Measurements from ENCODE around the gene PPT2.
"Not testable (repeated sequence)": the region's sequence is repeated elsewhere in the genome, so short reads cannot be mapped to it uniquely, and the experiment has no call there.

Gene PPT2

GRCh38 chr6:32189742-32190053 is 35.8 kb downstream of the PPT2 start:
- DNase-seq (ENCODE audit: low spot score), result no peak

GRCh38 chr6:32190054-32190851 is 36.3 kb downstream of the PPT2 start, which contains the start of gene PBX2:
Gene PBX2 (minus strand): TSS chr6:32190202. CDS start chr6:32189915, 287 bp downstream.
- DNase-seq (ENCODE audit: low spot score), result peak; percentile 91

- DNase-seq (ENCODE audit: low spot score), result no peak
These were observed 37.2 kb downstream of the PPT2 start for GRCh38 chr6:32190911-32191677.

- DNase-seq (ENCODE audit: low spot score), result no peak
These were observed 38.0 kb downstream of the PPT2 start for GRCh38 chr6:32191696-32192607.

GRCh38 chr6:32192608-32193039 is 38.7 kb downstream of the PPT2 start, which contains the start of gene GPSM3:
Gene GPSM3 (minus strand): TSS chr6:32192643. CDS start chr6:32192513, 130 bp downstream.
- peak; percentile 62 for DNase-seq (ENCODE audit: low spot score)

GRCh38 chr6:32193096-32193495 is 39.2 kb downstream of the PPT2 start:
- DNase-seq (ENCODE audit: low spot score), result not testable (repeated sequence)

DNA sequence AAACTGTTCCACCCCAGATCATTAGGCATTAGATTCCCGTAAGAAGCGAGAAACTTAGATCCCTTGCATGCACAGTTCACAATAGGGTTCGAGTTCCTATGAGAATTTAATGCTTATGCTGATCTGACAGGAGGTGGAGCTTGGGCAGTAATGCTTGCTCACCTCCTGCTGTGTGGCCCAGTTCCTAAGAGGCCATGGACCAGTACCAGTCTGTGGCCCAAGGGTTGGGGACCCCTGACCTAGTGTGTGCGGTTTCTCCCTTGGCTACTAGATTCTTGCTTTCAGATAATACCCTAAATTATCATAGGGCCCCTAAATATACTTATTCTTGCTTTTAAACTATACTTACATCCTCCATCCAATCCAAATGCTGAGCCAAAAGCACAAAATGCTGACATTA is 40.4 kb downstream of the PPT2 start:
- DNase-seq (ENCODE audit: low spot score), result no peak

DNA sequence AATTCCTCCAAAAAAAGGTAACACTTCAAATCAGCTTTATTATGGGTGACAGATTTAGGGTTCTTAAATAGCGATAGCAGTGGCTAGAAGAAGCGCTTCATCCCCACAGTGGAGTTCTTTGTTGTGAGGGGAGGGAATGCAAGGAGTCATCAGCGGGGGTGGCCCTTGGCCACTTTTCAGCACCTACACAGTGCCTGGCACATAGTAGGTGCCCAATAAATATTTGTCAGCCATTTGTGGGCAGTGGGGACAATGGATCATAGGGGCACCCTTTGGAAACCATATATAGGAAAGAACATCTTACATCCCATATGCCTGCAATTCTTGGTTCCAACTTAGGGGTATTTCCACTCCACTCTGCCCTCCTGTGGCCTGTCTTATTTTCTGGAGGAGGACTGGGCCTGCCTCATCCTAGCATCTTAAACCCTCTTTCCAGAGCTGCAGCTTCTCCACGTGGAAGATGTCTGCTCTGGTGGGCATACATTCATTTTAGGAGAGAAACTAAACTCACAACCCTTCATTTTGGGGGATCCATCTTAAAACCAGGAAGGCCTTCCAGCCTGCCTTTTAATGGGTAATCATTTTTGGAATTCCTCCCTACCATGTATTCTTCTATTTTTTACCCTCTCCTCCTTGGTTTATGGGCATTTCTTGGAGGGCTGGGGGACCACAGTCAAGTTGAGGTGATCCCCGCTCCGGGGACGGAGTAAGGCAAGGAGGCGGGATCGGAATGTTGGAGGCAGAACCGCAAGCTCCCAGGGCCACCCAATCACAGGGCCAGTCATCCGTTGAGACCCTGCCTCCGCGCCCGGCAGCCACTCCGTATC is 41.1 kb downstream of the PPT2 start:
- peak; percentile 45 for DNase-seq (ENCODE audit: low spot score)

DNA sequence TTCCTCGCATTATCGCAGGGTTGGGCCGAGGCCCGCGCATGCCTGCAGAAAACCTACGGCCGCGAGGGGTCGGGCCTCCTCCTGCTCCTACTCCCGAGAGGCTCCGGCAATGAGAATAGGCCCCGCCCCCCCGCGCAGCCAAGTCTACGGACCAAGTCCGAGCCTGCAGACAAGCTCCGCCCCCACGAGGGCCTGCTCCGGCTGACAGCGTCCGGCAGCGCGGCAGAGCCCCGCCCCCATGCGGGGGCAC is 41.6 kb downstream of the PPT2 start:
- peak; percentile 100 for DNase-seq (ENCODE audit: low spot score)

- DNase-seq (ENCODE audit: low spot score), result peak; percentile 63
These were observed 42.2 kb downstream of the PPT2 start for GRCh38 chr6:32195902-32196681.

DNA sequence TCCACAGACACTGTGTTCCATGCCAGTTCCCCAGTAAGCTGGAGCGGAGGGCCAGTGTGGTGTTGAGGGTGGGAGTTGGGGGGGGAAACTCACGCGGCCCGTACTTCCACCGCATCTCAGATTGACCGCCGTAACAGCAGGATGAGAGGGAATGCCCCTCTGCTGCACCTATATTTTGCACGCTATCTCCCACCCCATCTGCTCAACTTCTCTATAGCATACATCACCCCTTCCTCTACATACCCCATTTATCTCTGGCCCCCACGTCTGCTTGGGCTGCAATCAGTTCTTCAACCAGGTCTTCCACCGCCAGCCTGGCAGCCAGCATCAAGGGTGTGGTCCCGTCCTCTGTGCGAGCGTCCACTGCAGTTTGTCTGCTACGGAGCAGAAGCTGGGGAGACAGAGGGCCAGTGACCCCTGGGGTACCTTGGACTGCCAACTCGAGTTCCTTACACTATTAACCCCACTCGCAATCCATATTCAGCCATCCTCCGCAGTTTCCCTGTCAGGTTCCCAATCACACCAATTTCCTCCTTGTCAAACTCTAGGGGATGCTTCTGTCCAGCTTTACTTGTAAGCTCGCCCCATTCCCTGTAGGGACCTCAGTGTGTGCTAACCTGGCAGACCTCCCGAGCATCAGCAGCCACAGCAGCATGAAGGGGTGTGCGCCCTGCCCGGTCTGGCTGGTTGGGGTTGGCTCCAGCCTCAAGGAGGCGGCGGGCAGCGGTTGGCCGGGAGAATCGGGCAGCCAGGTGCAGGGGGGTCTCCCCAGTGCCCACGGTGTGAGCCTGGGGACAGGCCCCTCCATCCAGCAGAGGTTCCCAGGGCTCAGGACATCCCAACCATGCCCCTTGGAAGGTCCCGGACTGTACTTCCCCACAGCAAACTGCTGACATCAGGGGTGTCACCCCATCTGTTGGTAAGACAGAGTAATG is 43.0 kb downstream of the PPT2 start:
- DNase-seq (ENCODE audit: low spot score), result no peak

- DNase-seq (ENCODE audit: low spot score), result no peak
These were observed 44.4 kb downstream of the PPT2 start for GRCh38 chr6:32198345-32198696.

DNA sequence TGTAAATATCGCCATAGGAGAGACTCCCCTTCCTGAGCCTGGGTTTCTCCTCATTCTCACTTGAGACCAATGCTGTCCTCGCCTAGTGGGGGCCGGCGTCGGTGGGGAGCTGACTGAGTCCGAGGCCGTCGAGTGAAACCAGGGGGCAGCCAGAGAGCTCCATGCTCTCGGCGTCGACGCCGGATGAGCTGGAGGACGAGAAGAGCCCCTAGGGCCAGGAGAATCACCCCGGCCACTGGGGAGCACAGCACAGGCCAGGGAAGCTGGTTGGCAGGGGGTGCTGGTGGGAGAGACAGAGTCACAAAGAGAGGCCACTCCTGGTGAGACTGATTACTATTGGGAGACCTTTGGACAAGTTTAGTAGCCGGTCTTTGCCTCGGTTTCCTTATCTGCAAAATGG is 44.9 kb downstream of the PPT2 start:
- DNase-seq (ENCODE audit: low spot score), result no peak

- no peak for DNase-seq (ENCODE audit: low spot score)
These were observed 47.0 kb downstream of the PPT2 start for GRCh38 chr6:32200711-32201475.

- DNase-seq (ENCODE audit: low spot score), result no peak
These were observed 48.2 kb downstream of the PPT2 start for GRCh38 chr6:32202186-32202585.

DNA sequence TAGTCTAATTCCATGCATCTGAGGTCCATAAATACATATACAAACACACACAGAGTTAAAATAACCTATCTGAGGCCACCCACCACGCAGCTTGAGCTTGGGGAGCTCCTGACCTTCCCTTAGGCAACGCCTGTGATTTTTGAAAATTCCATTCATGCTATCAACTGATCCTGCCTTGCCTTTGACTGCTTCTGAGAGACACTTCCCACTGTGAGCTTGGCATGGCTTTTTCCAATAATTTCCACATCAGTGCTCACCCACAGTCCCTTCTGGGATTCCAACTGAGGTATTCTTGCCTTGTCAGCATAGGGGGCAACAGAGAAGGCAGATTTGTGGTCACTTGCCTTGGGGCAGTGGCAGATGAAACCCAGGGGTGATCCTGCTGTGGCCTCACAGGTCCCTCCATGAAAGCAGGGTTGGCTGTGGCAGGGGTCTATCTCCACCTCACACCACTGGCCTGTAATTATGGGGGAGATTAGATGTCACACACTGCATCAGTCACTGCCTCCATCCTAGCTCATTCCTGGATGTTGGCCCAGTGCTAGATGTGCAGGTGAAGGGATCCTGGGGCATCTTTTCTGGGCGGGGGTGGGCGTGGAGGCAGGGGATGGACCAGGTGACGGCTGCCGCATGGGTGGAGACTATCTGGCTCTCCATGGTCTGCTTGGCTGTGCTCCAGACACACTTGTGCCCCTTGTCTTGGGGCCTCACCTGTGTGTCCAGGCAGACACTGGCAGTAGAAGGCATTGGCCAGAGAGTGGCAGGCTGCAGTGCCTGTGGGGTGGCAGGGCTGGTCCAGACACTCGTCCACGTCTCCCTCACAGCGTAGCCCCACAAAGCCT is 49.7 kb downstream of the PPT2 start:
- no peak for DNase-seq (ENCODE audit: low spot score)

DNA sequence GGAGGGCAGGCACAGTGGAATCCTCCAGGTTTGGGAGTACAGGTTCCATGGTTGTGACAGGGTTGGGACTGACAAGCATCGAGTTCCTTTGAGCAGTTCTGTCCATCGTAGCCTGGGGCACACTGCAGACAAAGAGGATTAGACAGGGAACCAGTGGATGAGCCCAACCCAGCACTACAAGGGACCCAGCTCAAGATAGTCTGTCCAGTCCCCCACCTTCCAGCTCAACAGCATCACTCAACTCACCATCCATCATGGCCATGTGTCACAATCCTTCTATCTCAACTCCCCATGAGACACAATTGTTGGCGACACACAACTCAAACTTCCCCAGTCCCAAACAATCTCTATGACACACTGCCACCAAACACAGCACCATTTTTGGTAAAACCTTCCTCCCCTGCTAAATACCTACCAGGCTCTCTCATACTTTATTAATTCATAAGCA is 50.4 kb downstream of the PPT2 start:
- DNase-seq (ENCODE audit: low spot score), result no peak

- DNase-seq (ENCODE audit: low spot score), result no peak
These were observed 55.1 kb downstream of the PPT2 start for GRCh38 chr6:32208996-32209395.

All from activated CD4-positive, alpha-beta T cell treated with anti-CD3 and anti-CD28 coated beads, Interleukin-2, Interleukin-4, amounts not matched to agents 100 ng/mL and 50 ng/mL, durations not matched to agents 16 hours and 8 hours (primary cell).